ENCODE results near the gene EEPD1. TPM values are rescaled to one million over a fixed set of nuclear protein-coding genes. Genes with fewer than 3 reads are reported as not detected.

Gene EEPD1
- total and polyA plus RNA-seq, 4 donors, result 2.3 to 12.3 (median 7.1) TPM

DNA sequence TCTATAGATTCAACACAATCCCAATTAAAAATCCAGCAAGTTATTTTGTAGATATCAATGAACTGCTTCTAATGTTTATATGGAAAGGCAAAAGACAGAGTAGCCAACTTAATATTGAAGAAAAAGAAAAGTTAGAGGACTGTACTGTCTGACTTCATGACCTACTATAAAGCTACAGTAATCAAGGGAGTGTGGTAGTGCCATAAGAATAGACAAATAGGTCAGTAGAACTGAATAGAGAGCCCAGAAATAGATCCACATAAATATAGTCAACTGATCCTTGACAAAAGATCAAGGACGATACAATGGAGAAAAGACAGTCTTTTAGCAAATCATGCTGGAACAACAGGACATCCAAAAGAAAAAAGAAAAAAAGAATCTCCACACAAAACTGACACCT, 7.4 kb upstream of the EEPD1 start:
- no peaks in the 10 kb centered on the region for H3K27me3 ChIP-seq (ENCODE audit: control insufficient read depth in 4 of 4, insufficient read depth in 4 of 4, low read length in 3 of 4)
- H3K9ac ChIP-seq (ENCODE audit: low read depth in 1 of 2, low read length in 2 of 2), result no peak overlapping the region
- no peaks in the 10 kb centered on the region for H3K36me3 ChIP-seq (ENCODE audit: control insufficient read depth in 4 of 4, insufficient read depth in 3 of 4, low read depth in 1 of 4, low read length in 3 of 4)
- DNase-seq (ENCODE audit: low spot score), result no peak
- 91% methylated on average over 1 of the region's 1 CpG for WGBS
- H3K9me3 ChIP-seq (ENCODE audit: control insufficient read depth in 4 of 4, low read length in 3 of 4), result peaks cover 0 to 1% (median 0%) of the 10 kb centered on the region in 4 donors
- TF ChIP-seq YY1 (IDR thresholded peaks at IDR 0.05), result no peak
- TF ChIP-seq, protein P1, sequence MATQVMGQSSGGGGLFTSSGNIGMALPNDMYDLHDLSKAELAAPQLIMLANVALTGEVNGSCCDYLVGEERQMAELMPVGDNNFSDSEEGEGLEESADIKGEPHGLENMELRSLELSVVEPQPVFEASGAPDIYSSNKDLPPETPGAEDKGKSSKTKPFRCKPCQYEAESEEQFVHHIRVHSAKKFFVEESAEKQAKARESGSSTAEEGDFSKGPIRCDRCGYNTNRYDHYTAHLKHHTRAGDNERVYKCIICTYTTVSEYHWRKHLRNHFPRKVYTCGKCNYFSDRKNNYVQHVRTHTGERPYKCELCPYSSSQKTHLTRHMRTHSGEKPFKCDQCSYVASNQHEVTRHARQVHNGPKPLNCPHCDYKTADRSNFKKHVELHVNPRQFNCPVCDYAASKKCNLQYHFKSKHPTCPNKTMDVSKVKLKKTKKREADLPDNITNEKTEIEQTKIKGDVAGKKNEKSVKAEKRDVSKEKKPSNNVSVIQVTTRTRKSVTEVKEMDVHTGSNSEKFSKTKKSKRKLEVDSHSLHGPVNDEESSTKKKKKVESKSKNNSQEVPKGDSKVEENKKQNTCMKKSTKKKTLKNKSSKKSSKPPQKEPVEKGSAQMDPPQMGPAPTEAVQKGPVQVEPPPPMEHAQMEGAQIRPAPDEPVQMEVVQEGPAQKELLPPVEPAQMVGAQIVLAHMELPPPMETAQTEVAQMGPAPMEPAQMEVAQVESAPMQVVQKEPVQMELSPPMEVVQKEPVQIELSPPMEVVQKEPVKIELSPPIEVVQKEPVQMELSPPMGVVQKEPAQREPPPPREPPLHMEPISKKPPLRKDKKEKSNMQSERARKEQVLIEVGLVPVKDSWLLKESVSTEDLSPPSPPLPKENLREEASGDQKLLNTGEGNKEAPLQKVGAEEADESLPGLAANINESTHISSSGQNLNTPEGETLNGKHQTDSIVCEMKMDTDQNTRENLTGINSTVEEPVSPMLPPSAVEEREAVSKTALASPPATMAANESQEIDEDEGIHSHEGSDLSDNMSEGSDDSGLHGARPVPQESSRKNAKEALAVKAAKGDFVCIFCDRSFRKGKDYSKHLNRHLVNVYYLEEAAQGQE (IDR thresholded peaks at IDR 0.05), result no peak
- no peak for TF ChIP-seq FOXA1 (IDR thresholded peaks at IDR 0.05)
- TF ChIP-seq, protein P2, sequence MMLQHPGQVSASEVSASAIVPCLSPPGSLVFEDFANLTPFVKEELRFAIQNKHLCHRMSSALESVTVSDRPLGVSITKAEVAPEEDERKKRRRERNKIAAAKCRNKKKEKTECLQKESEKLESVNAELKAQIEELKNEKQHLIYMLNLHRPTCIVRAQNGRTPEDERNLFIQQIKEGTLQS (IDR thresholded peaks at IDR 0.05), result no peak
- TF ChIP-seq GABPA (IDR thresholded peaks at IDR 0.05 in 1 of 2, conservative IDR thresholded peaks at IDR 0.05 in 1 of 2), result no peak
- TF ChIP-seq, protein P3, sequence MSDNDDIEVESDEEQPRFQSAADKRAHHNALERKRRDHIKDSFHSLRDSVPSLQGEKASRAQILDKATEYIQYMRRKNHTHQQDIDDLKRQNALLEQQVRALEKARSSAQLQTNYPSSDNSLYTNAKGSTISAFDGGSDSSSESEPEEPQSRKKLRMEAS (IDR thresholded peaks at IDR 0.05), result no peak
- TF ChIP-seq EGR1 (IDR thresholded peaks at IDR 0.05; ENCODE audit: low read depth in 2 of 2), result no peak
- TF ChIP-seq, protein P4, sequence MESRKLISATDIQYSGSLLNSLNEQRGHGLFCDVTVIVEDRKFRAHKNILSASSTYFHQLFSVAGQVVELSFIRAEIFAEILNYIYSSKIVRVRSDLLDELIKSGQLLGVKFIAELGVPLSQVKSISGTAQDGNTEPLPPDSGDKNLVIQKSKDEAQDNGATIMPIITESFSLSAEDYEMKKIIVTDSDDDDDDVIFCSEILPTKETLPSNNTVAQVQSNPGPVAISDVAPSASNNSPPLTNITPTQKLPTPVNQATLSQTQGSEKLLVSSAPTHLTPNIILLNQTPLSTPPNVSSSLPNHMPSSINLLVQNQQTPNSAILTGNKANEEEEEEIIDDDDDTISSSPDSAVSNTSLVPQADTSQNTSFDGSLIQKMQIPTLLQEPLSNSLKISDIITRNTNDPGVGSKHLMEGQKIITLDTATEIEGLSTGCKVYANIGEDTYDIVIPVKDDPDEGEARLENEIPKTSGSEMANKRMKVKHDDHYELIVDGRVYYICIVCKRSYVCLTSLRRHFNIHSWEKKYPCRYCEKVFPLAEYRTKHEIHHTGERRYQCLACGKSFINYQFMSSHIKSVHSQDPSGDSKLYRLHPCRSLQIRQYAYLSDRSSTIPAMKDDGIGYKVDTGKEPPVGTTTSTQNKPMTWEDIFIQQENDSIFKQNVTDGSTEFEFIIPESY (IDR thresholded peaks at IDR 0.05), result no peak
- no peak for TF ChIP-seq HNF4A (conservative IDR thresholded peaks at IDR 0.05)
- no peak for TF ChIP-seq RXRA (IDR thresholded peaks at IDR 0.05)
- TF ChIP-seq NR2F2 (IDR thresholded peaks at IDR 0.05), result no peak
- TF ChIP-seq JUND (IDR thresholded peaks at IDR 0.05), result no peak
- TF ChIP-seq, protein P5, sequence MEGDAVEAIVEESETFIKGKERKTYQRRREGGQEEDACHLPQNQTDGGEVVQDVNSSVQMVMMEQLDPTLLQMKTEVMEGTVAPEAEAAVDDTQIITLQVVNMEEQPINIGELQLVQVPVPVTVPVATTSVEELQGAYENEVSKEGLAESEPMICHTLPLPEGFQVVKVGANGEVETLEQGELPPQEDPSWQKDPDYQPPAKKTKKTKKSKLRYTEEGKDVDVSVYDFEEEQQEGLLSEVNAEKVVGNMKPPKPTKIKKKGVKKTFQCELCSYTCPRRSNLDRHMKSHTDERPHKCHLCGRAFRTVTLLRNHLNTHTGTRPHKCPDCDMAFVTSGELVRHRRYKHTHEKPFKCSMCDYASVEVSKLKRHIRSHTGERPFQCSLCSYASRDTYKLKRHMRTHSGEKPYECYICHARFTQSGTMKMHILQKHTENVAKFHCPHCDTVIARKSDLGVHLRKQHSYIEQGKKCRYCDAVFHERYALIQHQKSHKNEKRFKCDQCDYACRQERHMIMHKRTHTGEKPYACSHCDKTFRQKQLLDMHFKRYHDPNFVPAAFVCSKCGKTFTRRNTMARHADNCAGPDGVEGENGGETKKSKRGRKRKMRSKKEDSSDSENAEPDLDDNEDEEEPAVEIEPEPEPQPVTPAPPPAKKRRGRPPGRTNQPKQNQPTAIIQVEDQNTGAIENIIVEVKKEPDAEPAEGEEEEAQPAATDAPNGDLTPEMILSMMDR (IDR thresholded peaks at IDR 0.05; ENCODE audit: low read depth, low read length, missing input control), result no peak
- no peak for TF ChIP-seq FOXA2 (IDR thresholded peaks at IDR 0.05)
- TF ChIP-seq SP1 (IDR thresholded peaks at IDR 0.05), result no peak
- TF ChIP-seq RAD21 (IDR thresholded peaks at IDR 0.05), result no peak
- TF ChIP-seq HNF4G (IDR thresholded peaks at IDR 0.05), result no peak
- H3K27ac ChIP-seq (ENCODE audit: low read depth in 1 of 2, low read length in 2 of 2), result no peak overlapping the region
- H3K4me1 ChIP-seq (ENCODE audit: control insufficient read depth in 4 of 4, insufficient read depth in 4 of 4, low read length in 3 of 4), result peaks cover 1 to 16% (median 11%) of the 10 kb centered on the region in 4 donors
- no peak overlapping the region for H3K4me3 ChIP-seq (ENCODE audit: low read depth in 1 of 3, low read length in 3 of 3)

All from liver (tissue), 9 donors.